Measurements from ENCODE around the gene CAPN15. TPM values are rescaled to one million over a fixed set of nuclear protein-coding genes. Genes with fewer than 3 reads are reported as not detected.

CAPN15 gene
- total and polyA plus RNA-seq, 7 experiments from 2014 or later, result 3.2 to 89.8 (median 52.8) TPM

DNA sequence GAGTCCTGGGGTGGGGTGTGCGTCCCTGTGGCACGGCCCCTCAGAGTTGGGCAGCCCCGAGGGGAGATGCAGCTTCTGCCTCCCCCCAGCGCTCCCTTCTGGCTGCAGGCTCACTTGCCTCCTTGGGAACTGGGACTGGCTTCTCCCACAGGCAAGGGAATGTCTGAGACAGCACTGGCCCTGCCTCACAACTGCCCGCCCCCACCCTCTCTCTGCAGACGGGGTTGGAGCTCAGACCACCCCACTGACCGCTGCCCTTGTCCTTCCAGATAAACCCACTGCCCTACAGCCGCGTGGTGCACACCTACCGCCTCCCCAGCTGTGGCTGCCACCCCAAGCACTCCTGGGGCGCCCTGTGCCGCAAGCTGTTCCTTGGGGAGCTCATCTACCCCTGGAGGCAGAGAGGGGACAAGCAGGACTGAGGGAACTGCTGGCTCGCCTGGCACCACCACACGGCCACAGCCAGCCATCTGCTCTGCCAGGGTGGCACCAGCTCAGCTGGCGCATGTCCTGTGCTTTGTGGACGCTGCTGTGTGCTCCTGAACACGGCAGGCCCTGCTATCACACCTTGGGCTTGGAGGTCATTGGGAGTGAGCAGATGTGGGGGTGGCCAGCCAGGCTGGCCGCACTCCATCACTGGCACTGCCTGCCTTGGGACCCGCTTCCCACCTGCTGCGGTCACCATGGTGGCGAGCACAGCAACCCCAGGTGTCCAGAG is 55.3 kb downstream of the CAPN15 start:
- Mint-ChIP-seq H3K27me3 (no peaks in the 10 kb centered on the region), H3K9me3 (no peaks in the 10 kb centered on the region), H3K36me3 (no peaks in the 10 kb centered on the region), H3K4me1 (peaks cover 0 to 11% (median 4%) of the 10 kb centered on the region in 7 donors), H3K27ac (no peak overlapping the region), H3K4me3 (no peak overlapping the region)
- ChIA-PET POLR2A (no interaction called here), CTCF (no interaction called here)
- ATAC-seq (no peak), DNase-seq (no peak)
- no peak overlapping the region for H3K27ac ChIP-seq (ENCODE audit: low read depth, low read length)
- intact Hi-C loops (cut with micrococcal nuclease), result loop anchor here in 1 of 2 donors (10.0 kb wide), 1 partner anchor 1202 kb away; the partner anchor contains the start of genes NUBP2 and SPSB3
- no peaks in the 10 kb centered on the region for H3K27me3 ChIP-seq (ENCODE audit: control insufficient read depth in 2 of 2, insufficient read depth in 2 of 2, low read length in 2 of 2)
- H3K4me3 ChIP-seq (ENCODE audit: low read length), result no peak overlapping the region
- H3K36me3 ChIP-seq (ENCODE audit: control insufficient read depth in 2 of 3, insufficient read depth in 3 of 3, low read length in 3 of 3), result no peaks in the 10 kb centered on the region
- no peaks in the 10 kb centered on the region for H3K9me3 ChIP-seq (ENCODE audit: control insufficient read depth in 2 of 3, low read length in 3 of 3)
- peaks cover under 1 to 1% of the 10 kb centered on the region in 2 donors for H3K4me1 ChIP-seq (ENCODE audit: control insufficient read depth in 2 of 2, insufficient read depth in 2 of 2, low read length in 2 of 2)

- H3K27ac ChIP-seq (ENCODE audit: low read depth, low read length), result no peak overlapping the region
- no peak for DNase-seq
- CTCF ChIA-PET, result no interaction called here
- ATAC-seq, result no peak
- H3K36me3 ChIP-seq (ENCODE audit: control insufficient read depth in 2 of 3, insufficient read depth in 3 of 3, low read length in 3 of 3), result no peaks in the 10 kb centered on the region
- no peaks in the 10 kb centered on the region for H3K27me3 ChIP-seq (ENCODE audit: control insufficient read depth in 2 of 2, insufficient read depth in 2 of 2, low read length in 2 of 2)
- Mint-ChIP-seq H3K27ac (no peak overlapping the region), H3K27me3 (no peaks in the 10 kb centered on the region), H3K9me3 (no peaks in the 10 kb centered on the region), H3K4me3 (no peak overlapping the region), H3K36me3 (no peaks in the 10 kb centered on the region), H3K4me1 (peaks cover 0 to 17% (median 10%) of the 10 kb centered on the region in 7 donors)
- intact Hi-C loops (cut with micrococcal nuclease), result loop anchor here in 1 of 2 donors (10.0 kb wide), 1 partner anchor 1201 kb away; the partner anchor contains the start of genes NUBP2 and SPSB3
- POLR2A ChIA-PET, result interaction anchor here (0.6 to 0.9 kb wide), 2 partner anchors 11 to 199 kb away, joined by 3 to 4 read pairs; no protein-coding TSS in a partner anchor
- H3K9me3 ChIP-seq (ENCODE audit: control insufficient read depth in 2 of 3, low read length in 3 of 3), result no peaks in the 10 kb centered on the region
- peaks cover 7% of the 10 kb centered on the region in 2 donors for H3K4me1 ChIP-seq (ENCODE audit: control insufficient read depth in 2 of 2, insufficient read depth in 2 of 2, low read length in 2 of 2)
- no peak overlapping the region for H3K4me3 ChIP-seq (ENCODE audit: low read length)
Observed at GRCh38 chr16:583470-583814, 55.9 kb downstream of the CAPN15 start.

DNA sequence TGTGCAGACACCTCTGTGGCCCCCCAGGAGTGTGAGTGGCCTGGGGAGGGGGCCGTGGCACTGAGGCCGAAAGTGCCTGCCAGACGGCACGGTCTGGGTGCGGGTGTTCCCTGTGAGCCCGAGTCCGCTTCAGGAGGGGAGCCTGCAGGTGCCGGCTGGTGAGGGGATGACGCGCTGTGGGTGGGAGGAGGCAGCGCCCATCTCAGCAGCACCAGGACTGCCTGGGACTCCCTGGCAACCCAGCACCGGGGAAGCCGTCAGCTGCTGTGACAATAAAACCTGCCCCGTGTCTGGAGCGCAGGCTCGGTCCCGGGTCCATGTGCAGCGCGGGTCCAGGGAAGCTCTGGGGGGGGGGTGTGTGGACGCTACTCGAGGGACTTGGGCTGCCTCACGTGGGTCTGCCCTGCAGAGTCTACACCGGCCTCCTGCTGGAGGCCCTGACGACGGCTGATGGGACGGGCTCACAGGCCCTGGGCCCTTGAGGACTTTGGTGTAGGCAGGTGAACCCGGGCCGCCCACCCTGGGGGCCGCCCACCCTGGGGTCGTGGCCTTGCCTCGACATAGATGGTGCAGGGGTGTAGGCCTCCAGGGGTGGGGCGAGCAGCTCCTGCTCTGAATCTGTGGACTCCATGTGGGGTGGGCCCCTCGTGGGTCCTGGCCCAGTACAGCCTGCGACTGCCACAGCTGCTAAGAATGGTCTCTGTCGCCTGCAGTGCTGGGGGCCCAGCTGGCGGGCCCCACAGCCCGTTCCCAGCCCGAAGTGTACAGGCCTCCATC is 56.5 kb downstream of the CAPN15 start:
- Mint-ChIP-seq H3K4me1 (peaks cover 0 to 17% (median 13%) of the 10 kb centered on the region in 7 donors), H3K27me3 (no peaks in the 10 kb centered on the region), H3K9me3 (peaks cover 0 to 1% (median 0%) of the 10 kb centered on the region in 11 donors), H3K4me3 (no peak overlapping the region), H3K27ac (no peak overlapping the region), H3K36me3 (no peaks in the 10 kb centered on the region)
- ATAC-seq (no peak), DNase-seq (no peak)
- Histone ChIP-seq H3K4me3 (ENCODE audit: low read length) (no peak overlapping the region), H3K27me3 (ENCODE audit: control insufficient read depth in 2 of 2, insufficient read depth in 2 of 2, low read length in 2 of 2) (no peaks in the 10 kb centered on the region), H3K36me3 (ENCODE audit: control insufficient read depth in 2 of 3, insufficient read depth in 3 of 3, low read length in 3 of 3) (no peaks in the 10 kb centered on the region), H3K27ac (ENCODE audit: low read depth, low read length) (no peak overlapping the region), H3K9me3 (ENCODE audit: control insufficient read depth in 2 of 3, low read length in 3 of 3) (no peaks in the 10 kb centered on the region), H3K4me1 (ENCODE audit: control insufficient read depth in 2 of 2, insufficient read depth in 2 of 2, low read length in 2 of 2) (peaks cover 7 to 9% of the 10 kb centered on the region in 2 donors)
- intact Hi-C loops (cut with micrococcal nuclease), result loop anchor here in 1 of 2 donors (10.0 kb wide), 1 partner anchor 1201 kb away; the partner anchor contains the start of genes NUBP2 and SPSB3
- ChIA-PET CTCF (no interaction called here), POLR2A (interaction anchor here (0.6 to 0.9 kb wide), 2 partner anchors 10 to 198 kb away, joined by 3 to 4 read pairs; no protein-coding TSS in a partner anchor)

DNA sequence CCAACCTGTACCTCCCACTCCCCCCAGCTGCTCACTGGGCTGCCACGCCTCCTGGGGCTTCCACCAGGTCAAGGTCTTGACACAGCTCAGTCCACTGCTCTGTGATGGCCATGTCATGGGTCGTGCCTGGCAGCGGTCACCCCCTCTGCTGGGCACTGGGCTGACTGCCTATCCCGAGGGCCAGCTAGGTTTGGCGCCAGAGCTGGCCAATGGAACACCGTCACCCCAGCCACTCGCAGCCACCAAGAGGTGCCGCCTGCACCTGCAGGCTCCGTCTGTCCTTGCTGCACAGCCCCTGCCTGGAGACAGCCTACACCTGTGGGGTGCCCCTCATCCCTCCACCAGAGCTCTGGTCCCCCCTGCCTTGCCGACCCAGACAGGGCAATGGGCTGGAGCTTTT is 57.8 kb downstream of the CAPN15 start:
- peaks cover 0 to 1% (median 0%) of the 10 kb centered on the region in 11 donors for H3K9me3 Mint-ChIP-seq
- no peaks in the 10 kb centered on the region for H3K9me3 ChIP-seq (ENCODE audit: control insufficient read depth in 2 of 3, low read length in 3 of 3)
- peak overlapping the region in 3 of 10 donors; percentile 7 to 63 (median 38) for H3K4me3 Mint-ChIP-seq
- H3K4me3 ChIP-seq (ENCODE audit: low read length), result no peak overlapping the region
- H3K36me3 ChIP-seq (ENCODE audit: control insufficient read depth in 2 of 3, insufficient read depth in 3 of 3, low read length in 3 of 3), result peaks cover 0 to 7% (median 0%) of the 10 kb centered on the region in 3 experiments
- intact Hi-C loops (cut with micrococcal nuclease), result loop anchor here in 1 of 2 donors (5.0 to 10.0 kb wide), 2 partner anchors 203 to 1199 kb away; partner anchors contain the start of genes NUBP2, PGAP6 and SPSB3
- CTCF ChIA-PET, result no interaction called here
- H3K27ac Mint-ChIP-seq, result peak overlapping the region in 3 of 9 donors; percentile 24 to 79 (median 48)
- H3K36me3 Mint-ChIP-seq, result no peaks in the 10 kb centered on the region
- POLR2A ChIA-PET, result interaction anchor here (1.4 kb wide), 1 partner anchor 8 kb away, joined by 4 read pairs; no protein-coding TSS in a partner anchor
- DNase-seq (no peak), ATAC-seq (no peak)
- H3K4me1 ChIP-seq (ENCODE audit: control insufficient read depth in 2 of 2, insufficient read depth in 2 of 2, low read length in 2 of 2), result peaks cover 7 to 9% of the 10 kb centered on the region in 2 donors
- no peak overlapping the region for H3K27ac ChIP-seq (ENCODE audit: low read depth, low read length)
- no peaks in the 10 kb centered on the region for H3K27me3 Mint-ChIP-seq
- H3K27me3 ChIP-seq (ENCODE audit: control insufficient read depth in 2 of 2, insufficient read depth in 2 of 2, low read length in 2 of 2), result no peaks in the 10 kb centered on the region
- peaks cover under 1 to 15% (median 13%) of the 10 kb centered on the region in 7 donors for H3K4me1 Mint-ChIP-seq

GRCh38 chr16:586047-586644 is 58.6 kb downstream of the CAPN15 start:
- Histone ChIP-seq H3K9me3 (ENCODE audit: control insufficient read depth in 2 of 3, low read length in 3 of 3) (no peaks in the 10 kb centered on the region), H3K4me3 (ENCODE audit: low read length) (no peak overlapping the region), H3K27me3 (ENCODE audit: control insufficient read depth in 2 of 2, insufficient read depth in 2 of 2, low read length in 2 of 2) (no peaks in the 10 kb centered on the region), H3K27ac (ENCODE audit: low read depth, low read length) (no peak overlapping the region), H3K4me1 (ENCODE audit: control insufficient read depth in 2 of 2, insufficient read depth in 2 of 2, low read length in 2 of 2) (peaks cover 14 to 17% of the 10 kb centered on the region in 2 donors), H3K36me3 (ENCODE audit: control insufficient read depth in 2 of 3, insufficient read depth in 3 of 3, low read length in 3 of 3) (peaks cover 0 to 7% (median 0%) of the 10 kb centered on the region in 3 experiments)
- DNase-seq (no peak), ATAC-seq (no peak)
- ChIA-PET CTCF (no interaction called here), POLR2A (interaction anchor here (1.4 kb wide), 1 partner anchor 9 kb away, joined by 4 read pairs; no protein-coding TSS in a partner anchor)
- peak overlapping the region in 2 of 10 donors; percentile 13 to 38 for H3K4me3 Mint-ChIP-seq
- H3K4me1 Mint-ChIP-seq, result peaks cover 8 to 23% (median 20%) of the 10 kb centered on the region in 7 donors
- H3K9me3 Mint-ChIP-seq, result peaks cover 0 to 1% (median 0%) of the 10 kb centered on the region in 11 donors
- intact Hi-C loops (cut with micrococcal nuclease), result loop anchor here in 1 of 2 donors (5.0 to 10.0 kb wide), 2 partner anchors 204 to 1199 kb away; partner anchors contain the start of genes NUBP2, PGAP6 and SPSB3
- H3K27ac Mint-ChIP-seq, result peak overlapping the region in 3 of 9 donors; percentile 24 to 79 (median 49)
- no peaks in the 10 kb centered on the region for H3K27me3 Mint-ChIP-seq
- peaks cover 0 to 2% (median 0%) of the 10 kb centered on the region in 5 donors for H3K36me3 Mint-ChIP-seq

Measured in naive thymus-derived CD4-positive, alpha-beta T cell (primary cell).